MCF 10A (cell line): ENCODE results near the gene CEP112. TPM values are rescaled to one million over a fixed set of nuclear protein-coding genes. Genes with fewer than 3 reads are reported as not detected.

Experiments used
- BruUV-seq: library from RNA; stranded (reverse); fragments of 400-500 nt; replicated peaks from 2 replicates; lab custom pipeline; 2021; lab: Mats Ljungman, UMichigan
- CTCF ChIA-PET: fragments of 300-600 bp; sonication (Branson Sonifier 250); formaldehyde crosslinking; extraction: SDS; loops from one replicate; lab custom pipeline; 2021; ENCODE audit warnings: antibody characterized with exemption, inconsistent platforms; lab: Yijun Ruan, JAX
- POLR2A ChIA-PET: fragments of 300-600, 350-650 bp; sonication (Branson Sonifier 250); formaldehyde crosslinking; extraction: SDS; loops from one replicate; lab custom pipeline; 2020; ENCODE audit warnings: antibody characterized with exemption, inconsistent platforms; lab: Yijun Ruan, JAX
- DNase-seq: peaks from one replicate; pipeline ENCODE4 v3.0.0-alpha.2; 2018; ENCODE audit not compliant: unreplicated experiment
- H3K27ac Mint-ChIP-seq: one replicate; pipeline ENCODE4 v1.8.0; 2022; ENCODE audit warnings: mild to moderate bottlenecking, low read depth, mixed read lengths; ENCODE audit not compliant: unreplicated experiment
- H3K27me3 Mint-ChIP-seq: one replicate; pipeline ENCODE4 v1.8.0; 2022; ENCODE audit warnings: mixed read lengths; ENCODE audit not compliant: insufficient read depth, unreplicated experiment
- H3K36me3 Mint-ChIP-seq: one replicate; pipeline ENCODE4 v1.8.0; 2022; ENCODE audit warnings: mild to moderate bottlenecking, moderate library complexity, mixed read lengths; ENCODE audit not compliant: insufficient read depth, unreplicated experiment
- H3K4me1 Mint-ChIP-seq: one replicate; pipeline ENCODE4 v1.8.0; 2022; ENCODE audit warnings: mixed read lengths; ENCODE audit not compliant: insufficient read depth, unreplicated experiment
- H3K4me3 Mint-ChIP-seq: one replicate; pipeline ENCODE4 v1.8.0; 2022; ENCODE audit warnings: mild to moderate bottlenecking, moderate library complexity, mixed read lengths; ENCODE audit not compliant: unreplicated experiment
- H3K9me3 Mint-ChIP-seq: one replicate; pipeline ENCODE4 v1.8.0; 2022; ENCODE audit warnings: mixed read lengths; ENCODE audit not compliant: unreplicated experiment
- CTCF ChIP-seq: fragments of 200-600 bp; IDR thresholded peaks from one replicate; pipeline ENCODE4 v1.8.0; 2022; ENCODE audit warnings: antibody characterized with exemption, mild to moderate bottlenecking; ENCODE audit not compliant: unreplicated experiment
- intact Hi-C: fragments of 100-400 bp; cut with micrococcal nuclease; formaldehyde crosslinking; loops from 2 replicates; pipeline ENCODE4 v1.14.1; 2022
- total RNA-seq: library from RNA; stranded (reverse); gene quantifications from 2 replicates; pipeline ENCODE4 v1.2.3, GENCODE V29; 2022

Gene CEP112
- total RNA-seq, 1 experiment from 2014 or later, result 8.1 TPM

GRCh38 chr17:66220079-66220835 is 28.3 kb upstream of the CEP112 start:
- Mint-ChIP-seq H3K36me3 (no peaks in the 10 kb centered on the region), H3K4me1 (no peaks in the 10 kb centered on the region), H3K4me3 (no peak overlapping the region), H3K9me3 (no peaks in the 10 kb centered on the region), H3K27me3 (peaks cover 48% of the 10 kb centered on the region), H3K27ac (no peak overlapping the region)
- TF ChIP-seq CTCF, result no peak
- no TSS peak for BruUV-seq
- no peak for DNase-seq
- ChIA-PET POLR2A (interaction anchor here (0.5 kb wide), 1 partner anchor 30 kb away, joined by 3 read pairs; no protein-coding TSS in a partner anchor), CTCF (interaction anchor here (0.6 kb wide), 1 partner anchor 236 kb away, joined by 3 read pairs; no protein-coding TSS in a partner anchor)
- intact Hi-C loops, result no loop called here

DNA sequence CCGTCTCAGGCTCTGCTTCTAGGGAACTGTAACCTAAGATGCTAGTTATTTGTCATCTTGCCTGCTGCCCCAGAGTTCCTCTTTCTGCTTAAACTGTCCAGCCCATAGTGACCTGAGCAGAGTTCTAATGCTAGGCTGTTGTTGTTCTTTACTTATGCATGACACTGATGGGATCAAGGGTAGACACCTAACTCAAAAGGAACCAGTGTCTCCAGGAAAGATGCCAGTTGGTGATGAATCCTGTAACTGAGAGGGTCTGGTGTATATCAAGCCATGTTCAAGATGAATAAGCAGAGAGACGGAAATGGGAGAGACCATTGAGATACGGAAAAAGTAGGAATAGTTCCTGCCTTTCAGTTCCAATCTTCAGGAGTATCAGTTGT is 23.6 kb upstream of the CEP112 start:
- Mint-ChIP-seq H3K4me3 (no peak overlapping the region), H3K27ac (no peak overlapping the region), H3K9me3 (no peaks in the 10 kb centered on the region), H3K4me1 (no peaks in the 10 kb centered on the region), H3K36me3 (no peaks in the 10 kb centered on the region), H3K27me3 (peaks cover 34% of the 10 kb centered on the region)
- no peak for DNase-seq
- no TSS peak for BruUV-seq
- CTCF ChIA-PET, result no interaction called here
- intact Hi-C loops, result no loop called here
- TF ChIP-seq CTCF, result no peak
- POLR2A ChIA-PET, result interaction anchor here (0.7 kb wide), 1 partner anchor 11 kb away, joined by 3 read pairs; no protein-coding TSS in a partner anchor

GRCh38 chr17:66214884-66215528 is 23.1 kb upstream of the CEP112 start:
- TF ChIP-seq CTCF, result no peak
- no peak for DNase-seq
- intact Hi-C loops, result no loop called here
- ChIA-PET CTCF (no interaction called here), POLR2A (no interaction called here)
- Mint-ChIP-seq H3K4me3 (no peak overlapping the region), H3K36me3 (no peaks in the 10 kb centered on the region), H3K27me3 (peaks cover 34% of the 10 kb centered on the region), H3K27ac (no peak overlapping the region), H3K4me1 (no peaks in the 10 kb centered on the region), H3K9me3 (no peaks in the 10 kb centered on the region)
- no TSS peak for BruUV-seq

DNA sequence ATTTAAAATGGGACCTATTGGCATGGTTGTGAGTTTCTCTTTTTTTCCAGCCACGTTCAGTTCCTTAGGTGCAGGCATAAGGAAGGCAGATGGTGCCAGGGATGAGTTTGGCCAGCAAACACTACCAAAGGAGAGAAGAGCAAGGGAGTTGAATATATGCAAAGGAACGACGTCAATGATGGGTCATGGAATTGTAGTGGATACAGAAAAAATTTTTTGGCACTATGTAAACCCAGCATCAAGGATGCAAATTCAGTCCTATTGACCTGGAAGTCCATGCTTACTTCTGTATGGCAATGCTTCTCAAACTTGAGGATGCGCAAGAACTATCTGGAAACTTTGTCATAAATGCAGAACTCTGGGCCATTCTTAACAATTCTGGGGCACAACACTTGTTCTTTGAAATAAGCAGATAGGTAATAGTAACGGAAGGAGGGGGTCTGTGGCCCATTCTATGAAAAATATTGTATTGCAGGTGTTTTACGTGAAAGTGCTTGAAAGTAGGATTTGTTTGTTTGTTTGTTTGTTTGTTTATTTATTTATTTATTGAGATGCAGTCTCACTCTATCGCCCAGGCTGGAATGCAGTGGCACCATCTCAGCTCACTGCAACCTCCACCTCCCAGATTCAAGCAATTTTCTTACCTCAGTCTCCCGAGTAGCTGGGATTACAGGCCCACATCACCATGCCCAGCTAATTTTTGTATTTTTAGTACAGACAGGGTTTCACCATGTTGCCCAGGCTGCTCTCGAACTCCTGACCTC is 19.3 kb upstream of the CEP112 start:
- H3K4me1 Mint-ChIP-seq, result no peaks in the 10 kb centered on the region
- H3K4me3 Mint-ChIP-seq, result no peak overlapping the region
- H3K27me3 Mint-ChIP-seq, result peaks cover 16% of the 10 kb centered on the region
- no TSS peak for BruUV-seq
- no peak overlapping the region for H3K27ac Mint-ChIP-seq
- peaks cover 4% of the 10 kb centered on the region for H3K36me3 Mint-ChIP-seq
- intact Hi-C loops, result no loop called here
- no peak for TF ChIP-seq CTCF
- no peak for DNase-seq
- peaks cover 8% of the 10 kb centered on the region for H3K9me3 Mint-ChIP-seq
- ChIA-PET CTCF (interaction anchor here (0.6 to 2.9 kb wide), 5 partner anchors 11 to 649 kb away, joined by 3 to 13 read pairs (median 4); no protein-coding TSS in a partner anchor), POLR2A (no interaction called here)
